HG02970 (cell line): ENCODE data around the gene ADRB2.

Experiments used
- ATAC-seq: cut with Tn5 transposase; IDR thresholded peaks from one replicate; pipeline ENCODE4 v1.9.1; 2021; ENCODE audit warnings: mild to moderate bottlenecking, moderate library complexity, moderate number of reproducible peaks; ENCODE audit not compliant: unreplicated experiment, low FRiP score

Gene ADRB2

DNA sequence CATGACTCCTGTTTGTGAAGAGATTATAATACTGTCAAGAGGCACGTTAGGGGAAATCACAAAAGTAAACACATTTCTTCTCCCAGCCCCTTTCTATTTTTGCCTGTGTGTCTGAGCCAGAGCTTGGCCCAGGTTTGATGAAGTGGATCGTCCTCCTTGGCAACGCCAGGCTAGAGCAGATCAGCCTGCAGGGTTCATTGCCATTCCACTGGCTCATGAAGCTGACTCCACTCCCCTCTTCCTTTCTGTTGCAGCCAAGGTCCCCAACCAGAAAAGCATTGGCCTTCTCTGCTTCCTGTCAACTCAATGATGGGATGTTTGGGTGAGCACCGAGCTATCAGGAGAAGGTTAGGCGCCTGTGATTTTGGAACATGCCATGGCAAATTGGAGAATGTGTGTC is 3.3 kb downstream of the ADRB2 start:
- no peak for ATAC-seq

DNA sequence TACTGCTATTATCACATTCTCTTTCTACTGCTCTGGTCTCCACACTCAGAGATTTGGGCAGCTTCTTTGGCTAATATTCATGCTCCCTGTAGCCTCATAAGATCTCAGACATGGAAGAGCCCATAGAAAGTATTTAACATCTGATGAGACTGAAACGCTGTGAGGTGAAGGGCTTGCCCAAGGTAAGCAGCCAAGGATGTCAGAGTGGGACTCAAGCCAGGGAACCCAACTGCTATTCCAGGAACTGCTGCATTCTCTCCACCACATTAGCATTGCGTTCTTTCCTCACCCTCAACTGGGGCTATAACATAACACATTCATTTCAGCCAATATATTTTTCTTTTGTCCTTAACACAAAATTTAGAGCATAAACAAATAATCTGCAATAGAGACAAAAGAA is 3.8 kb downstream of the ADRB2 start:
- ATAC-seq, result no peak

DNA sequence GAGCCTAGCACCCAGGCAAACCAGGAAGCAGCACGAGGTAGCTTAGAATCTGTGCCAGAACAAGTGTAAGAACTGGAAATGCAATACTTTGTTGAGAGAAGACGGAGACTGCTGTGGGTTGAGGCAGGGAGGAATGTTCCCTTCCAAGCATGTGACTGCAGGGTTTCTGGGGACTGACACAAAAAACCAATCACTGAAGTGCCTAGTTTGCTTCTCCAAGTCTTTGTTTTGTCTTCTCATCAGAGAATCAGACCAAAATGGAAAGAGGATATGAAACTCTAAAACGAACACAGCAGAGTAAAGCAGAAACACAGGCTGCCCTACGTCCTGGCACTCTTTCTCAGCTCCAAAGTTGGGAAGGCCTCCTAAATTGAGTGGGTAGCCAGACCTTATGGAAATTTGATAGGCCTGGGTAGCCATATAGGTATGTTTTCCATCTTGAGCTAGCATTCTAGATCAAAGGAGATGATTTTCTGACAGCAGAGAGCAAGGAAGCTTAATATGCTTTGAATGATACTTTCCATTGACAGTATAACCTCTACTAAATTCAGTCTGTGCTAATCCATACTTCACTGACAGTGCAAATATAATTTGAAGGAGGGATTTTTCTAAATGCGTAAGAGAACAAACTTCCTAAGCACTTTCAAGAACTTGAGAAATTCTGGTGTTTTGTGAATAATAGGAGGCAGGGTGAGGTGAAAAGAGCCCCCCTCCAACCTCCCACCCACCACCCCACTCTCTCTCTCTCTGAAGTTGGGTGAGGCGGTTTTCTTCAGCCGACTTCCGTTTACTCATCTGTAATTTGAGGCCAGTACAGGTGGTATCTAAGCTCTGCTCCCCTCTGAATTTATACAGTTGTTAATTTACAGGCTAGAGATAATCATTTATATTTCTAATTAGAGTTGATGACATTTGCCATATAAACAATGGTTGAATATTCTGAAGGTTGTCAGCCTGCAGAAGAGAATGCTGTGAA is 5.5 kb downstream of the ADRB2 start:
- peak; percentile 49 for ATAC-seq

DNA sequence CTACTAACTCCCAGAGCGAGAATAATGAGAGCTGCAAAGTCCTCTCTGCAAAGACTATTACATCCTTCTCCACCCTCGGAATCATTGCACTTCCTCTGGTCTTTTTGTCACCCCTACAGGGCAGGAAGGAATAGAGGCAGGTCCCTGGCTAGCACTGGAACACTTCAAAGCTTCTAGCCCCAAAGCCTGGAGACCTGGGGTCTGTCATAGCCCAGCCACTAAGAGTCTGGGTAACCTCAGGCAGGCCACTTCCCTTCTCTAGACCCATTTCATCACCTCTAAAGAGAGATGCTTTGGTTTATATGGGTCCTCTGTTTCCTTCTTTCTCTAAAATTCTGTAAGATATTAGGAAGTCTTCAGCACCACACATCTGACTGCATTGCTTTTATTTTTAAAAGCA is 6.7 kb downstream of the ADRB2 start:
- no peak for ATAC-seq

DNA sequence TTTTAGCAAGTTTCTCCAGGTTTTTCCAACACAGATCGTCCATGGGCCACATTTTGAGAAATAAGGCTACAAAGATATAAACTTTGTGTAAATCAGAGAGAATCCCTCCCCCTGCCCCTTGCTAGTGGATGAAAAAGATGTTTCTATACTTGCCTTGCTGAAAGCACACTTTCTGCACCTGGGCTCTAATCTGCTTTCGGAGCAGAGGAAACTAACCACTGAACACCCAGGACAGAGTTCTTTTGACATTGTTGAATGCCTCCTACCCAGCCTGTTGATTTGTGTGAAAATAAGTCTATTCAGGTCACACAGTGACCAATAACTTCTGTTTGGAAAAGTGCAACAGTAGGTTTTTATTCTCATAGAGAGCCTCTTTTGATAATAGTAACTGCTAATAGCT is 7.5 kb downstream of the ADRB2 start:
- ATAC-seq, result no peak

DNA sequence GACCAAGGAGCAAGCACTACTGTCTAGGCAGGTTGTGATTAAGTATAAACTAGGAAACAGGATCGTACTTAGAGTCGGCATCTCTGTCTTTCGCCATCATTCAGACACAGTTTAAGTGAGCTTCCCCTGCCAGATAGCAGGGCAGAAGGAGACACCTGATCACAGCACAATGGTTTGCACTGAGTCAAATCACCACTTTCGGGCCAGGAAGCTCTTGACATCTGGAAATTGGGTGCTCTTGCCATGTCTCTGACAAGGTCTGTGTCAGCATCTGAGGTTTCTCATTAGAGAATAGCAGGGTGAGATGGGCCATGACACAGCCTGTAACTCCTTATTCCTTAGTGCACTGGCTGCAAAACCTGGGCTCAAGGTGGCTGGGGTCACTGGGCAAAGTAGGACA is 8.3 kb downstream of the ADRB2 start:
- ATAC-seq, result no peak

DNA sequence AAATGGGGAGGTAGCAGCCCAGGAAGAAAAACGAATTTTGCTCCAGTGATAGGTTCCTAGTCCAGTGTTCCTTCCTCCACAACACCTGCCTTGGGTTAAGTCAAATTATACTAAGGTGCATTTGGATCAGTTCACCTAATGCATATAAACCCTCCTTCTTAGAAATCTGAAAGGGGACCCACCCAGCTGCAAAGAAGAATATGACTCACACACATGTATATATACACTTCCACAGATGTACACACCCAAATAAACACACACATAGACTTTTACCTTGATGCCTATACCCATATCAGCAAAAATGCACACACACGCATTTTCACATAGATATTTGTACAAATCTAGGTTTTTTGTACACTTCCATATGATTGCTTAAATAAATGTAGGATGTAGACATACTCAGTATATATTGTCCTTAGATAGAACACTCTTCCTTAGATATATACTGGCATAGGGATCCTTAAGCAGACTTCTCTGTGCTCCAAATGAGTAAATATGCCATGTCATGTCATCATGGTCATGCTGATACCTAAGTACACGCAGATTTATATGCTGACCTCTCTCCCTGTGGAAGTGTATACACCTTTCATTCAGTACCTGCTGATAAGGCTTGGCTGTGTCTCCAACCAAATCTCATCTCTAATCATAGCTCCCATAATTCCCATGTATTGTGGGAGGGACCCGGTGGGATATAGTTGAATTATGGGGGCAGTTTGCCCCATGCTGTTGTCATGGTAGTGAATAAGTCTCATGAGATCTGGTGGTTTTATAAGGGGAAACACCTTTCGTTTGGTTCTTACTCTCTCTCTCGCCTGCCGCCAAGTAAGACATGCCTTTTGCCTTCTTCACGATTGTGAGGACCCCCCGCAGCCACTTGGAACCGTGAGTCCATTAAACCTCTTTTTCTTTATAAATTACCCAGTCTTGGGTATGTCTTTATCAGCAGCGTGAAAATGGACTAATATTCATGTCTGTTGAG is 10.2 kb downstream of the ADRB2 start:
- no peak for ATAC-seq

DNA sequence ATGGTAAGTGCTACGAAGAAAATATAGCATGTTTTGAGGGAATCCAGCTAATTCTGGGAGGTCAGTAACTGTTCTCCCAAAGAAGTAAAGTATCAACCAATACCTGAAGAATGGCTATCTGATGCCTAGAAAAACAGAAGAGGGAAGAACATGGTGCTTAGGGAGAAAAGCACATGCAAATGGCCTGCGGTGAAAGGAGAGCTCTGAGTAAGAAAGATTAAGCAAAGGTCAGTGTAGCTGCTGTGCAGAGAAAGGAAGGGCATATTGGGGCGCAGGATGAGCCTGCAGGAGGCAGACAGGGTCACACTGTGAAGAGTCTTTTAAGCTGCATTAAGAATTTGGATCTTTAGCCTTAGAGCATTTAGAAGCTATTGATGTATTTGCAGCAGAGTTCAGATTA is 11.0 kb downstream of the ADRB2 start:
- no peak for ATAC-seq

DNA sequence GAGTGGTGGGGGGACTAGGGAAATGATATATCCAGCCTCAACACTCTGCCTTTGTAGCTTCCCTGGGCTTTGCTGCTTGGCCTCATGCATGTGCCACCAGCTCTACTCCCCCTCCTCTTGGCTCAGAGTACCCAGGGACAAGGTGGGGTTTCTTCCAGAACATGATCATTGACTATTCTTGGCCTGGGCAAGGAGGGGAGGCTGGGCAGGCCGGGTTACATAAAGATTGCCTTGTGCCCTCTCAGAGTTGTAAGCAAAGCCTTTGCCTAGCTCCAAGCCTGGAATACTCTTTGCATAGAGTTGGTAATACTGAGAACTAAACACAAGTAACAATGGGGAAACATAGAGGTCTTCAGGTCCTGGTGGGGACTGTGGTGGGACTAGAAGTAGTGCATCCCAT is 11.9 kb downstream of the ADRB2 start:
- ATAC-seq, result no peak

DNA sequence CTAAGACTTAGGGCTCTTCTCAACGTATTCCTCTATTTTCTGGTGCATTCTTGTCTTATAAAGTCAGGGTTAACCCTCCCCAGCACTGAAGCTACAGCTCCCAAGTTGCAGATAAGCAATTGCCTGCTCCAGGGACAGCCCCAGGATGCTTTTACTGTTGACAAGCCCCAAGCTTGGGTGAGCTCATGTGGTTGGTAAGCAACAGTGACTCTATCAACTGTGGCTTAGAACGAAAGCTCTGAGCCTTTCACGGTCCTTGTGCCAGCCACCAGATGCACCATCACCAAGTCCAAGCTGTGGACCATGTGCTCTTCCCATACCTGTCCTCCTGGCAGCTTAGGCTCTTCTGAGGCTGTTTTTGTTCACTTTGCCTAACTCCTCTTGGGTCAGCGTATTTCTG is 13.5 kb downstream of the ADRB2 start:
- no peak for ATAC-seq

DNA sequence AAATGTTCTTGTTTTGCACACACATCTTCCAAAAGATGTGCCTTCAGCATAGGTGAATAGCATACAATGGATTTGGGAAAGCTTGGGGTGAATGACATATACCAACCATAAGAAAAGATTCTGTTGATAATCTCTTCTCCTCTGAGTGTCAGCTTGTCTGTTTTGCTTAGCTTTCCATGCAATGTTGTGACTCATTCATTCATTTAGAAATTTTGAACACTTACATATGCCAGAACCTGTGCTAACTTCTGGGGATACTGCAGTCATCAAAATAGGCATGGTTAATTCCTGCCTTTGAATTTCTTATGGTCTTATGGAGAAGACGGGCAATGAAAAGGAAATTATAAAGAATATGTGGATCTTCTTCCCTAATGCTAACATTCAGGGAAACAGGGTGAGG is 14.1 kb downstream of the ADRB2 start:
- no peak for ATAC-seq

DNA sequence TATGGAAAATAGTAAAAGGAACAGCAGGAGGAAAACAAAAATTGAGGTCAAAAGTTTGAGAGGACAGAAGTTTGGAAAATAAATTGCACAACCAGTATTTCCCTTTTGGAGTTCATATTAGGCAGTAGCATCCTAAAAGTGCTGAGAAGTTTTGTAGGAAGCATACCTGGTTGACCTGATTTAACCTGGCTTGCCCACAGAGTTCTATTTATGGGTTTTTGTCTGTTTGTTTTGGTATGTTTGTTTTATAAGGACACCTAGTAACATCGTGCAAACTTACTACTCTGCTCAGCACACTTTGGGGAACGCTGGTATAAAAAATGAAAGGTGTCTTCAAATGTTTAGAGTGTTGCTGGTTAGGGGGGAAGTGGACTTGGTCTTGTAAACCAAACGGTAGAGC is 15.1 kb downstream of the ADRB2 start:
- ATAC-seq, result no peak

DNA sequence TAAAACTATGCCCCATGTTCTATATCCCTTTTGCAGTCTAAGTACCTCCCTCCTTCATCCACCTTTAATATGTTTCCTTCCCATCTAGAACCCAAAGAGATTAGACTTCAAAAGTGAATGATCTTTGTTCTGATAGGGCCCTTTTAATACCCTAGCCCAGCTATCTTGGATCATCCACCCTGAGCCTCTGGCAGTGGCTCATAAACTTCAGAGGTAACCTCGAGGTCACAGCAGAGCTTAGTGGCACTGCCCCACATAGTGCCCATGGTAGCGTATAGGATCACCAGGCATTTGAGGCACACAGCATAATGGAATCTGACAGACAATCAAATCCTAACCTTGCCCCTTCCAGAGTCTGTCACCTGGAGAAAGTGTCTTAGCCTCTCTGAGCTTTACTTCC is 15.8 kb downstream of the ADRB2 start:
- no peak for ATAC-seq

DNA sequence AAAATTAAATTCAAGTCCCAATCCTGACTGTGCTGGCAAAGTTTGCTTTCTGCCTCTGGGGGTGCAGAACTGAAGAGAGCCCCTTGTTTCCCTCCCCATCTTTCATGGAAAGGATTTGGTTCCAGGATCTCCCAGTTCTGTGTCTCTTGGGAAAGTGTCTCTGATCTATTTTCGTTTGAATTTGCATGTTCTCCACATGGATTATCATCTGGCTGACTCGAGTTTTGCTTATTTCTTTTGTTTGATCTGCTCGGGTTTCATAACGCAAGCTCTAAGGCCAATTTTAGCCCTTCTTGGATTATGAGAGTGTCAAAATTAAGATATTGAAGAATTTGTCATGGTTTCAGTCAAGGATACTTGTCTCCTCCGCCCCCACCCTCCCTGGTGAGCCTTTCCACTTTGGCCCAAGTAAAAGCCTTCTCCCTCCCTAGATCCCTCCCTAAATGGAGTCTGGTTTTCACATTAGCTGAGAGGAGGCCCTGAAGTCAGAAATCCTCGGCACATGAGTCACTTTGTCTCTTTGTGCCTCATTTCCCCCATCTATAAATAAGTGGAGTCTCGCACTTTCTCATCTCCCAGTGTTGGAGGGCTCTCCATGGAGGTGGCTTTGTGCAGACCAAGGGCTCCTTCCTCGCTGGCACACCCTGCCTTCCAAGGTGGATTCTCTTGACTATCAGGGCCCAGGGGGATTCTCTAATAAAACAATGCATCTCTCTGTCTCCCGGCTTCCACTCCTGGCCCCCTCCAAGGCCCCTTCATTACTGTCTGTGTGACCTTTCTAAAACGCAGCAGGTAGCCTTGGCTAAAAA is 17.3 kb downstream of the ADRB2 start:
- no peak for ATAC-seq

DNA sequence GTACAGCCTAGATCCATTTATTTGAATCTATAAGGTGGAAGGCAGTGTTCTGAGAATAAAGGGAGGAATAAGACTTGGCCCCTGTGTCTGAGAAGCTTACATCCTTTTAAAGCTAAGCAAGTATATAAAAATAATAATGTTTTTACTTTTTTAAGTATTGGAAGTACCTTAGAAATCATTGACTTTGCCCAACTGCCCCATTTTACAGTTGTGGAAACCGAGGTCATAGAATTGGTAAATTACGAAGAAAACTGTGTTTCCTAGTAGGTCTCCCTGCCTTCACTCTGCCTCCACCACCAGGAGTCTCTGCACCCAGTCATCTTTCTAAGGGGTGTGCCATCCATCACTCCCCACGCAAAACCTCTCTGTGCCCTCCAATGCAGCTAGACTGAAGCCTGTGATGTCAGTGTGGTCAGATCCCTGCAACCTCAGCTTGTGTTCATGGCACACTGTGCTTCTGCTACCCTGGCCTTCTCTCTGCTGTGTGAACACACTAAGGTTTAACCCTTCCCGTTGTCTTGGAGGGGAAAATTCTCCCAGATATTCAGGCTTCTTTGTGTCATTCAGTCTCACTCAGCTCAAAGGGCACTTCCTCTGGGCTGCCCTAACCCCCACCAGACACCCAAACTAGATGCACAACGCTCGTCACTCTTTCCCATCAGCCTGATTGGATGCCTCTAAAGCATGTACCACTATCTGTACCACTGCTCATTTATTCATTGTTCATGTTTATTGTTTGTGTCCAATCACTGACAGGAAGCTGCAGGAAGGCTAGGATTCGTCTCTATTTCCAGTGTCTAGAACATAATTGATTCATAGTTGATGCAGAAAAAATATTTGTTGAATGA is 18.2 kb downstream of the ADRB2 start:
- no peak for ATAC-seq

DNA sequence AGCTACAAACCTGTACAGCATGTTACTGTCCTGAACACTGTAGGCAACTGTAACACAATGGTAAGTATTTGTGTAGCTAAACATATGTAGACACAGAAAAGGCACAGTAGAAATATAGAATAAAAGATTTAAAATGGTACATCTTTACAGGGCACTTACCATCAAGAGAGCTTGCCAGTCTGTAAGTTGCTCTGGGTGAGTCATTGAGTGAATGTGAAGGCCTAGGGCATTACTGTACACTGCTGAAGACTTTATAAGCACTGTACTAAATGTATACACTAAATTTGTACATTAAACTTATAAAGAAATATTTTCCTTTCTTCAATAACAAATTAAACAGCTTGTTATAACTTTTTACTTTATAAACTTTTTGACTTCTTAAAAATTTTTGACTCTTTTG is 20.5 kb downstream of the ADRB2 start:
- no peak for ATAC-seq

DNA sequence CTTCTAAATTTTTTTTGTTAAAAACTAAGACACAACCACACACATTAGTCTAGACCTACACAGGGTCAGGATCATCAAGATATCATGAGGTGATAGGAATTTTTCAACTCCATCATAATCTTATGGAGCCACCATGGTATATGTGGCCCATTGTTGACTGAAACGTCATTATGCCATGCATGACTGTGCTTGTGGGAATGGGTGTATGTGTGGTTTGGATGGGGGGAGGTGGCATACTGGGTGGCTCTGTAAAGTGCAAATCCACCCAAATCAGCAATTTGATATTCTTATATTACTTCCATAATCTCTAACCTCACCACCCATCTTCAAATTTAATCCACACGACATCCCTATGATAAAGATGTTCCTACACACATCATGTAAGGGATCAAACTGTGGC is 21.0 kb downstream of the ADRB2 start:
- ATAC-seq, result no peak

DNA sequence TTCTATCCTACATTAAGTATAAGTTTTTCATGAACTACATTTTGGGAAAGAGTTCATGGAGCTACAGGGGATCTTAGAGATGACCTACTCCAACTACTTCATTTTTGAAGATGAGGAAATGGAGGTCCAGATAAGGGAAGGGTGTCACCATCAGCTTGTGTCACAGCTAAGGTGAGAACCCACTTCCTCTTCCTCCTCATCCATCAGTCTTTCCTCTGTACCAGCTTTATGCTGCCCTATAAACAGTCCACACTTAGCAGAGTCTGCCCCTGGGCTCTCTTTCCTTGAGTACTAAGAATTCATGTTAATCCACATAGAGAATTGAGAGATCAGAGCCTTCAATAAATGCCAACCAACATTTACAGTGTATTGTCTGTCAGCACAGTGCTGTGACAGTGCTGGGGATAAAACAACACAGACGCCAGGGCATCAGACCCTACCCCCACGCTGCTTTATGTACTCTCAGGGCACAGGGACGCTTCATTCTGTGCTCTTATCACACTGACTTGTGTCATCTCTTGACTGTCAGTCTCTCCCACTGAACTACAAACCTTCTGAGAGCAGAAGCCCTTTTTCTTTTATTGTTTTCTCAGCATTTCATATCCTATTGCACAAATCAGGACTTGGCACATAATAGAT is 22.1 kb downstream of the ADRB2 start:
- ATAC-seq, result no peak

DNA sequence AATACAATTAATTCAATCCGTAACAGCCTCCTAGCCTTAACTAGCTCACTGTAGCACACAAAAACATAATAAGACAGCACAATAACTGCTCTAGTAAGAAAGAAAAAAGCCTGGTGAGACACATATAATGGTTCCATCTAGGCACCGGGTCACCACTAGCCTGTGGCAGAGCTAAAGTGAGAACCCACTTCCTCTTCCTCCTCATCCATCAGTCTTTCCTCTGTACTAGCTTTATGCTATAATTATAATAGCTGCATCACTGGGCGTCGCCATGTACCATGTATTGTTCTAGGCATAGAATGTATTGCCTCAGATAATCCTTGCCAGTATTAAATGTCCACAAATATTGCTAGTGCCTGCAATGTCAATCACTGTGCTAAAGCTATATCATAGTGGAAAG is 23.1 kb downstream of the ADRB2 start:
- ATAC-seq, result no peak
